K562 (cell line): ENCODE measurements around the gene PLEKHO2. TPM values are rescaled to one million over a fixed set of nuclear protein-coding genes. Genes with fewer than 3 reads are reported as not detected.

Source experiments
- DACH1 ChIP-seq: fragments of 450-650 bp; IDR thresholded peaks from 2 replicates; pipeline ENCODE4 v1.6.1; 2018; ENCODE audit not compliant: partially characterized antibody
- EGR1 ChIP-seq: fragments of 450-650 bp; conservative IDR thresholded peaks from 2 replicates; pipeline ENCODE4 v1.6.1; 2017; ENCODE audit warnings: mild to moderate bottlenecking
- FOS ChIP-seq: IDR thresholded peaks from 3 replicates; pipeline ENCODE4 v1.6.1; 2011; ENCODE audit not compliant: insufficient read length; ENCODE audit errors: extremely low read depth
- FOXA3 ChIP-seq, 2 experiments: fragments of 450-650 bp in 1 of 2; sonication (generic) in 1 of 2; formaldehyde crosslinking; IDR thresholded peaks in 1 of 2; conservative IDR thresholded peaks in 1 of 2; 2 replicates each; pipeline versions ENCODE4 v1.4.0 to v1.8.0; 2020 to 2022; ENCODE audit warnings: mild to moderate bottlenecking in 2 of 2, missing genetic modification reagents in 1 of 2
- FOXK2 ChIP-seq, 2 experiments: fragments of 450-650 bp; IDR thresholded peaks in 1 of 2; conservative IDR thresholded peaks in 1 of 2; 2 replicates each; pipeline ENCODE4 v1.6.1; 2016; ENCODE audit warnings: low read depth in 2 of 2, mild to moderate bottlenecking in 1 of 2
- FOXM1 ChIP-seq, 2 experiments: fragments of 450-650 bp in 1 of 2; sonication (generic) in 1 of 2; formaldehyde crosslinking in 1 of 2; IDR thresholded peaks; 2 replicates each; pipeline versions ENCODE4 v1.6.1 to v1.9.0; 2017 to 2022; ENCODE audit warnings: low read depth in 2 of 2, mild to moderate bottlenecking in 2 of 2, missing genetic modification reagents in 1 of 2, moderate library complexity in 1 of 2
- HDAC1 ChIP-seq, 2 experiments: fragments of 450-650 bp; IDR thresholded peaks; 2 replicates each; pipeline ENCODE4 v1.6.1; 2016 to 2017; ENCODE audit warnings: inconsistent platforms in 1 of 2, mild to moderate bottlenecking in 1 of 2, moderate library complexity in 1 of 2
- MTA2 ChIP-seq: fragments of 450-650 bp; IDR thresholded peaks from 2 replicates; pipeline ENCODE4 v1.6.1; 2016; ENCODE audit warnings: low read depth
- PHF8 ChIP-seq: fragments of 200-600 bp; sonication (generic); IDR thresholded peaks from 2 replicates; pipeline ENCODE4 v1.6.1; 2012; ENCODE audit warnings: mixed run types, mild to moderate bottlenecking, inconsistent platforms, low read length, moderate library complexity, borderline replicate concordance
- SIX5 ChIP-seq, 2 experiments: IDR thresholded peaks; 2 replicates each; pipeline ENCODE4 v1.6.1; 2011; ENCODE audit warnings: low read length in 2 of 2, borderline replicate concordance in 1 of 2, low read depth in 1 of 2, mild to moderate bottlenecking in 1 of 2, moderate library complexity in 1 of 2; ENCODE audit not compliant: insufficient read depth in 1 of 2
- SMARCE1 ChIP-seq: fragments of 450-650 bp; IDR thresholded peaks from 2 replicates; pipeline ENCODE4 v1.7.1; 2016; ENCODE audit warnings: mild to moderate bottlenecking
- SNIP1 ChIP-seq: fragments of 450-650 bp; IDR thresholded peaks from 2 replicates; pipeline ENCODE4 v1.7.1; 2017; ENCODE audit warnings: low read depth, mild to moderate bottlenecking
- SUPT5H ChIP-seq: fragments of 450-650 bp; IDR thresholded peaks from 2 replicates; pipeline ENCODE4 v1.6.1; 2016
- TFAP4 ChIP-seq: sonication (generic); formaldehyde crosslinking; IDR thresholded peaks from 2 replicates; pipeline ENCODE4 v1.8.0; 2022; ENCODE audit warnings: missing genetic modification reagents, mild to moderate bottlenecking, moderate library complexity, borderline replicate concordance
- ZBTB26 ChIP-seq: fragments of 450-650 bp; formaldehyde crosslinking; IDR thresholded peaks from 2 replicates; pipeline ENCODE4 v1.4.0; 2022; ENCODE audit warnings: missing genetic modification characterization
- ZBTB49 ChIP-seq: sonication (generic); formaldehyde crosslinking; IDR thresholded peaks from 2 replicates; pipeline ENCODE4 v1.8.0; 2022; ENCODE audit warnings: missing genetic modification reagents, mild to moderate bottlenecking, borderline replicate concordance
- ZFP91 ChIP-seq: sonication (generic); formaldehyde crosslinking; IDR thresholded peaks from 2 replicates; pipeline ENCODE4 v1.8.0; 2022; ENCODE audit warnings: mild to moderate bottlenecking, missing genetic modification reagents
- ZNF764 ChIP-seq: fragments of 250-450 bp; sonication (Bioruptor Pico); IDR thresholded peaks from 2 replicates; pipeline ENCODE4 v1.4.0; 2020; ENCODE audit warnings: low read depth, mild to moderate bottlenecking, moderate library complexity
- polyA plus RNA-seq, 8 experiments: library from polyadenylated mRNA; depleted of rRNA in 4 of 8; stranded (reverse) in 5 of 8; unstranded in 3 of 8; fragments of >200 nt; fragmentation: Nextera tagmentation in 2 of 8; fragmentation: Illumina TruSeq in 1 of 8; extraction: Ambion mirVana in 2 of 8; extraction: Trizol in 1 of 8; gene quantifications; 2 replicates each; pipeline versions ENCODE4 v1.2.1 to v1.2.3, GENCODE V29; 2011 to 2014; ENCODE audit warnings: inconsistent platforms in 1 of 8, missing spikeins in 1 of 8
- total RNA-seq, 7 experiments: library from RNA; depleted of rRNA in 6 of 7; stranded (reverse); fragments of >200 nt in 6 of 7; fragmentation: Illumina TruSeq in 2 of 7; extraction: Trizol in 2 of 7; gene quantifications; 2 replicates each; pipeline versions ENCODE4 v1.2.1 to v1.2.3, GENCODE V29; 2011 to 2021; ENCODE audit warnings: low replicate concordance in 1 of 7

PLEKHO2 gene
- total and polyA plus RNA-seq, 9 of the 15 experiments (the other 6 are each of a cell fraction or from before 2014, with no cell fraction given) = 0.24 to 8.8 (median 5.5) TPM

- TF ChIP-seq ZBTB26 (CRISPR knock-in tag) (0 out of 2 replicates have a peak, but pooled peaks have one; percentile 67), ZNF764 (CRISPR knock-in tag) (no peak), MTA2 (no peak), HDAC1 (IDR thresholded peaks at IDR 0.05) (peak in 1 of 2 experiments; percentile 70; a peak in 2 of 4 replicates), ZFP91 (CRISPR knock-in tag) (no peak), ZBTB49 (CRISPR knock-in tag) (no peak), PHF8 (peak; percentile 59; the same call in 1 of the 2 replicates), SIX5 (IDR thresholded peaks at IDR 0.05; ENCODE audit: borderline replicate concordance in 1 of 2, insufficient read depth in 1 of 2, low read depth in 1 of 2, low read length in 2 of 2) (peak in 1 of 2 experiments; percentile 23; a peak in 1 of 4 replicates), DACH1 (no peak), FOXM1 (IDR thresholded peaks at IDR 0.05; ENCODE audit: low read depth) (peak; percentile 99), FOXM1 (CRISPR knock-in tag; IDR thresholded peaks at IDR 0.05; ENCODE audit: low read depth) (peak; percentile 99), FOS (peak; percentile 83), SNIP1 (no peak), EGR1 (peak; percentile 36; the same call in 1 of the 2 replicates), TFAP4 (peak; percentile 46; the same call in 1 of the 2 replicates), FOXA3 (CRISPR knock-in tag; conservative IDR thresholded peaks at IDR 0.05 in 1 of 2, IDR thresholded peaks at IDR 0.05 in 1 of 2) (peak in 1 of 2 experiments; percentile 31; a peak in 1 of 4 replicates), SUPT5H (peak; percentile 82), FOXK2 (conservative IDR thresholded peaks at IDR 0.05 in 1 of 2, IDR thresholded peaks at IDR 0.05 in 1 of 2; ENCODE audit: low read depth in 2 of 2) (peak; percentile 77 to 99), SMARCE1 (0 out of 2 replicates have a peak, but pooled peaks have one; percentile 11)
Measured at GRCh38 chr15:64825431-64826294, 16.1 kb upstream of the PLEKHO2 start, which contains the start of gene PIF1 (continued).
